Activated T-cell treated with anti-CD3 and anti-CD28 coated beads for 24 hours (primary cell): ENCODE measurements around the gene ACO2.
A peak's percentile ranks its signal among the peaks of the same experiment; 100 is the strongest.
"Not testable (repeated sequence)": the region's sequence is repeated elsewhere in the genome, so short reads cannot be mapped to it uniquely, and the experiment has no call there.

Experiments used
- DNase-seq: peaks from one replicate; pipeline ENCODE4 v3.0.0-alpha.2; 2020; ENCODE audit warnings: low read depth

ACO2 gene

GRCh38 chr22:41468381-41469217 is at the start of gene ACO2, which contains the start of gene PHF5A:
ACO2 (plus strand) TSS chr22:41469117; CDS start chr22:41469147, 30 bp downstream.
PHF5A (minus strand) TSS chr22:41468692; CDS start chr22:41468653, 39 bp downstream.
- DNase-seq: peak; percentile 99

GRCh38 chr22:41425660-41426365 is 43.1 kb upstream of the ACO2 start:
- no peak for DNase-seq

DNA sequence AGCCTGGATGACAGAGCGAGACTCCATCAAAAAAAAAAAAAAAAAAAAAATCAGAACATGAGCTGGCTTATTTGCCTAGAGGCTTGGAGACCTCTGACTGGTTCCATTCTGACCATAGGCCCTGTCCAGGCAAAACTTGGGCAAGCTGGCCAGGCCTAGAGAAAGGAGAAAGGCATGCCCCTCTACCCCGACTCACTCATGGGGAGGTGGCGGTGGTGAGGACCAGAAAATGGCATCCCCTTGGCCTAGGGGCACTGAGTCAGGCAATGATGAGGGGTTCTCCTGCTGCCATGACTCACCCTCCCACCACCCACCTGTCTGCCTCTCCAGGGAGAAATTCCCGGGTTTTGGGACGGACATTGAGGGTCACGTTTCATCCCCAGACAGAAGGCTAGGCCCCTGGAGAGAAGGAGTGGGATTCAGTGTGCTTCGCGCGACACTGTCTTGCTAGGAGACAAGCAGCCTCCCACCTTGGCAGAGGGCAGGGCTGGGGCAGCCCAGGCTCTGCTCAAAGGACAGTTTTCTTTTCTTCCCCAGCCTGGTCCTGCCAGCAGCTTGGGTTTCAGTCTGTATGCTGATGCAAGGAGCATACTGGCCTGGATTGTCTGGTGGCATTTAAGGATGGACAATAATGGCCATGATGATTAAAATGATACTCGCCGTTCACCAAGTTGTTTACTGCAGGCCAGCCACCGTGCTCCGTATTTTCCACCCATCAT is 39.5 kb upstream of the ACO2 start:
- DNase-seq: no peak

DNA sequence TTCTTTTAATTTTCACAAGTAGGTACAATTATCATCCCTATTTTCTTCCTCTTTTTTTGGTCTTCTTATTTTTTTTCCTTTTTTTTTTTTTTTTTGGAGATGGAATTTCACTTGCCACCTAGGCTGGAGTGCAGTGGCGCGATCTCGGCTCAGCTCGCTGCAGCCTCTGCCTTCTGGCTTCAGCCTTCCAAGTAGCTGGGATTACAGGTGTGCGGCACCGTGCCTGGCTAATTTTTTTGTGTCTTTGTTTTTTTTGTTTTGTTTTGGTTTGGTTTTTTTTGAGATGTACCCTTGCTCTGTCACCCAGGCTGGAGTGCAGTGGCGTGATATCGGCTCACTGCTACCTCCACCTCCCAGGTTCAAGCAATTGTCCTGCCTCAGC is 39.0 kb upstream of the ACO2 start:
- DNase-seq: no peak

DNA sequence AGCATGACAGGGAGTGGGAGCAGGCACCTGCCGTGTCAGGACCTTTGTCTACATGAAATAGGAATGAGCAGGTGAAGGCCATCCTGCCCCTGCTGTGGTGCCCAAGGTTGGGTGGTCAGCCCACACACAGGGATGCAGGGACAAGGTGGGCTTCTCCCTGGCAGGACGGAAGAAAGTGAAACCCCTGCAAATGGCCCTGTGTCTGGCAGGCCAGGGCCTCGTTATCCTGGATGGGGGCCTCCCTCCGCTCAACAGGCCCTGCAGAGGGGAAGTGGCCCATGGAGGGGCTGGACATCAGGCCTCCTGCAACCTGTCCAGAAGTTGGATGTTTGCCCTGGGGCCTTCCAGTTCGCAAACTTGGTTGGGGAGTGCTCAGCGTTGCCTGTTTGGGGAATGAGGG is 37.3 kb upstream of the ACO2 start:
- no peak for DNase-seq

DNA sequence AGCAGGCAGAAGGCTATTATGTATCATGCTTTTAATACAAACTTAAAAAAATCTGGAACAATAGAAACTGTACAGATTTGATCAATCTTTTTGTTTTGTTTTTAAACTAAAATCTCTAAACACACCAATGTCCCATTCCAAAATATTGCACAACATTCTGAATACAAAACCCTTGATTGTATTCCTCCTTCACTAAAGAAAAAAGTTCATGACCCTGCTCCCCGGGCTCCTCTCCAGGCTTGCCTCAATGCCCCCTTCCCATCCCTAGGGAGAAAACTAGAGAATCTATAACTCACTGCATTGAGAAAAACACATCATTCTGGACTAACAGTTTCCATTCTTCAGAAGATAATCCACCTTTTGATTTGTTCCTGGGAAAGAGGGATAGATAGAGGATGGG is 35.4 kb upstream of the ACO2 start:
- not testable (repeated sequence) for DNase-seq

GRCh38 chr22:41434361-41435003 is 34.4 kb upstream of the ACO2 start:
- DNase-seq: not testable (repeated sequence)

GRCh38 chr22:41435560-41435959 is 33.4 kb upstream of the ACO2 start:
- no peak for DNase-seq

- DNase-seq: no peak
Measured at GRCh38 chr22:41436322-41437113, 32.4 kb upstream of the ACO2 start.

DNA sequence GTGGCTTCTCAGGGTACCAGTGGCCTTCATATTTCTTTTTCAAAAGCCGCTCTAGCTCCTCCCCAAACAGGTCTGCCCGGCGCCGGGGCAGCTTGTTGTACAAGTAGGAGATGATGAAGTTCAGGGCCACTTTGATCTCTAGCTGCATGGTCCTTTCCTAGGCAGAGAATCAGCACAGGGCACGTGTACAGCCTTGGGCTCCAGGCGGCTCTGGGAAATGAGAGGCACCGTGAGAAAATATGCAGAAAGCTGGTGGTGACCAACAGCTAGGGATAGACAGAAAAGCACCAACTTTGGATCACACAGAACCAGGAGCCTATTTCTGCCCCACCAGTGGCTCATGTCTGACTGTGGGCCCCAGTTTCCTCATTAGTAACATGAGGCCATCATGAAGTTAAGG is 31.7 kb upstream of the ACO2 start:
- DNase-seq: no peak

- DNase-seq: not testable (repeated sequence)
Measured at GRCh38 chr22:41440511-41440910, 28.4 kb upstream of the ACO2 start.

DNA sequence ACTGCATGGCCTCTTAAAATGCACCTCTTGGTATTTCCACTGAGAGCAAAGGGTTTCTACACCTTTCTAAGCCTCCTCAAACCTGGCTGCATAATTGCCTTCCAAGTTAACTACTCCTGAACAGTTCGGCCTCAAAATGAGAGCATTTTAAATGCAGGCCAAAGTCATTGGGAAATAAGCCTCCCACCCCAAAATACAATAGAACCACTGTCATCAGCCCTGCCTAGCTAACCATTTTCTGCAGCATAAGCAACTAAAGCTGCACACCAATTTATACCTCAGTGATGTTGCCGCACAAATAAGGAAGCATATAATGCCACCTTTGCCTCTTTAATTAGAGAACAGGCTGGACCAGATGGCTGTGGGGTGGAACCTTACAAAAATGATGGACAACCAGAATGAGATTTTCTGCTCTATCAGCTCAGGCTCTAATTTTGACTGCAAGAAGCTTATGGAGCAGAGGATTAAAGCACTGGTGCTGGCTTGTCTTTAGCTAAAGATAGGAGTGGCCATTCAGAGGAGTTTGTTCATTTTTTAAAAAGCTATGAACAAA is 26.6 kb upstream of the ACO2 start:
- no peak for DNase-seq

- peak; percentile 78 for DNase-seq
Measured at GRCh38 chr22:41444360-41445128, 24.4 kb upstream of the ACO2 start.

- no peak for DNase-seq
Measured at GRCh38 chr22:41445129-41446056, 23.5 kb upstream of the ACO2 start.

DNA sequence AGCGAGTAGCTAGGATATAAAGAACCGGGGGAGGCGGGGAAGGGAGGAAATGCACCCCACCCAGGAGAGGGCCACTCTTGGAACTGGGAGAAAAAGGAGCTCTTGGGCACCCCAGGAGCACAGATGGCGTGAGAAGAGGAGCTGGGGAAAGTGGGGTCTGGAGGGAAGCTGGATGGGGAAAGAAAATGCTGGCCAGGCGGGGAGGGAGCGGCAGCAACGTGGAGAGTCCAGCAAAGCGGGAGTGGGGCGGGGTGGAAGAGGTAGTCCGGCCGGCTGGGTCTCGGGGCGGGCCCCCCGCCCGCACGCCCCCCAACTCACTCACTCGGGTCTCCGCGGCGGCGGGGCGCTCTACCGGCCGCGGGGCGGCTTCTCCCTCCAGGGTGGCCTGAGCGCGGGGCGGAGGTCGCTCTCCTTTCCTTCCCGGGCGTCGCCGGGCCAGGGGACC is 22.8 kb upstream of the ACO2 start:
- no peak for DNase-seq

DNA sequence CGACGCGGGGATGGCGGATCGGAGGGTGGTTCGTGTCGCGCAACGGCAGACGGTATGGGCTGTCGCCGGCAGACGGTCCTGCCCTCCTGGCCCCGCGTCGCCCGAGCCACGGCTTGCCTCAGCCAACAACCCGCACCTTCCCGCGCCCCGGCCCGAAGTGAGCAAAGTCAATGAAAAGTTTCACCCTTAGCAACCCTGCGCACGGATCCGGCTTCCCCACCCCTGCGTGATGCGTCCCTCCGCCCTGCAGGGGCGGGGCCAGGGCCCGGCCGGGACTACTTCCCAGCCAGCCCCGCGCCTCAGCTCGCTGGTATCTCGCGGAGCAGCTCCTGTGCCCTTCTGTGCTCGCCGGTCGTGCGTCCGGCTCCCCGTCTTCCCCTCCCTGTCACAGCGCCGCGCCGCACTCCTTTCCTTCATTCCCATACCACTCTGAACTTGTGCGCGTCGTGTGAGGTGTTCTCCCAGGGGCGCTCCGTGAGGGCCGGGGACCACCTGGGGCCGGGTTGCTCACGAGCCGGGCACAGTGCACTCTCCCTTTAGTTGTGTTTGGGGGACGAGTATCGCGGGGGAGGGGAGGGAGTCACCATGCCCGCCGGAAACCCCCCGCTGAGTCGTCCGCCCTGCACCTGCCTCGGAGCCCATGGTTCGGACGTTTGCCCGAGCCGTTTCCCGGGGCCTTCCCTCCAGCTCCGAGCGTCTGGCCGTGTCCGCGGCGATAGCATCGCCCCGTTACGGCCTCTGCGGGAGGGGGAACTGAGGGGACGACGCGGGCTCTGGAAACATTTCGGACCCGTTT is 22.1 kb upstream of the ACO2 start, which contains the start of gene TOB2:
Gene TOB2 (minus strand): TSS at position 163 of the 796 bp plus-strand sequence. CDS start 9,456 bp downstream, outside the sequence.
- peak; percentile 91 for DNase-seq

DNA sequence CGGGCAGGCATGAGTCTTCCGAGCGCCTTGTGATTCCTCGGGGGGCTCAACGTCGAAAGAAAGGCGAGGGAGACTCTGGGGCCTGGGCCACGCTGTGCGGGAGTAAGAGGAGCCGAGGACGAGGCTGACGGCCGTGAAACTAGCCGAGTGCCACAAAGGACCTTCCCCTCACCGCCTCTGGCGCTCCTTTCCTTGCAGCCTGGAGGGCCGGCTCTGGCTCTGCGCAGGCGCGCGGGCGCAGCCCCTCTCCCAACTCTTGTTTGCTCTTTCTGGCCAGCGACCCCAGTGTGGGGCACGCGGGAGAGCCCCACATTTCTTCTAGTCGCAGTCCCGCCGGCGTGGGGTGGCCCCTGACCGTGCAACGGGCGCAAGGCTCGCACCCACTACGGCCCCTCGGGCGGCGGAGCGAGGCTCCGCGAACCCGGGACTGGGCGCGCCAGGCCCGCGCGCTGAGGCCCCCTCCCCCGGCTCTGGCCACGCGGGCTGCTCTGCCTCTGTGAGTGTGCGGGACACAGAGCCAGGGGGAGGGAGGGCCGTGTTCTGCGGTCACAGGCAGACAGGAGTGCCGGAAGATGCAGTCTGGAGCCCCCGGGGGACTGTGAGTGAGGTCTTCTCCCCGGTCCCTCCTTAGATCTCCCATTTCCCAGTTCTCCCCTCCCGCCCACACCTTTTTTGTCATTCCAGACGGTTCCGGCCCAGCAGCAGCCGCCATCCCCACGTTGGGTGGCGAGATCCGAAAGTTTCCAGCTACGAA is 21.3 kb upstream of the ACO2 start:
- DNase-seq: peak; percentile 33
